Activated CD4-positive, alpha-beta memory T cell treated with anti-CD3 and anti-CD28 coated beads, Interleukin-2, amount 10 ng/mL, durations not matched to agents 7 days and 5 days (primary cell): ENCODE measurements around the gene UBE2H. TPM values are rescaled to one million over a fixed set of nuclear protein-coding genes. Genes with fewer than 3 reads are reported as not detected.

Experiments
- CTCF ChIA-PET: fragments of 350-600 bp; sonication (Branson Sonifier 250); formaldehyde crosslinking; loops from one replicate; lab custom pipeline; 2021; ENCODE audit warnings: antibody characterized with exemption, inconsistent platforms; lab: Charles Lee
- POLR2A ChIA-PET: fragments of 350-600 bp; sonication (Branson Sonifier 250); formaldehyde crosslinking; loops from one replicate; lab custom pipeline; 2021; ENCODE audit warnings: antibody characterized with exemption; lab: Charles Lee
- DNase-seq: peaks from one replicate; pipeline ENCODE4 v3.0.0-alpha.2; 2020
- H3K27ac Mint-ChIP-seq: one replicate; pipeline ENCODE4 v1.8.0; 2021; ENCODE audit warnings: mild to moderate bottlenecking, mixed read lengths
- H3K27me3 Mint-ChIP-seq: one replicate; pipeline ENCODE4 v1.8.0; 2021; ENCODE audit warnings: mixed read lengths
- H3K36me3 Mint-ChIP-seq: one replicate; pipeline ENCODE4 v1.8.0; 2021; ENCODE audit warnings: low read depth, mixed read lengths
- H3K4me1 Mint-ChIP-seq: one replicate; pipeline ENCODE4 v1.8.0; 2021; ENCODE audit warnings: mixed read lengths
- H3K4me3 Mint-ChIP-seq: one replicate; pipeline ENCODE4 v1.8.0; 2021; ENCODE audit warnings: mild to moderate bottlenecking, mixed read lengths
- H3K9me3 Mint-ChIP-seq: one replicate; pipeline ENCODE4 v1.8.0; 2021; ENCODE audit warnings: mixed read lengths
- total RNA-seq, 2 experiments: library from RNA; stranded (reverse); gene quantifications; one replicate each; pipeline ENCODE4 v1.2.3, GENCODE V29; 2021

The UBE2H gene
- total RNA-seq, 2 experiments from 2014 or later: 57.9 to 58.4 TPM

- POLR2A ChIA-PET: interaction anchor here (0.7 to 1.6 kb wide), 8 partner anchors 10 to 514 kb away, joined by 3 to 6 read pairs (median 4); partner anchors contain the start of genes STRIP2 and TMEM209
- Mint-ChIP-seq H3K4me3 (no peak overlapping the region), H3K27ac (no peak overlapping the region), H3K36me3 (peaks cover 20% of the 10 kb centered on the region), H3K9me3 (no peaks in the 10 kb centered on the region), H3K27me3 (no peaks in the 10 kb centered on the region), H3K4me1 (peaks cover 17% of the 10 kb centered on the region)
- no peak for DNase-seq
- CTCF ChIA-PET: interaction anchor here (1.5 to 2.3 kb wide), 3 partner anchors 63 to 123 kb away, joined by 6 to 9 read pairs (median 7); no protein-coding TSS in a partner anchor
These were observed 4.4 kb downstream of the UBE2H start for GRCh38 chr7:129948338-129948737.

GRCh38 chr7:129947701-129948100 lies 5.1 kb downstream of the UBE2H start:
- Mint-ChIP-seq H3K27ac (no peak overlapping the region), H3K4me1 (peaks cover 12% of the 10 kb centered on the region)
- CTCF ChIA-PET: interaction anchor here (2.3 kb wide), 1 partner anchor 123 kb away, joined by 6 read pairs; no protein-coding TSS in a partner anchor

GRCh38 chr7:129947049-129947448 lies 5.7 kb downstream of the UBE2H start:
- Mint-ChIP-seq H3K9me3 (no peaks in the 10 kb centered on the region), H3K27ac (no peak overlapping the region), H3K4me1 (peaks cover 11% of the 10 kb centered on the region), H3K27me3 (no peaks in the 10 kb centered on the region), H3K36me3 (peaks cover 22% of the 10 kb centered on the region), H3K4me3 (no peak overlapping the region)
- DNase-seq: no peak
- ChIA-PET POLR2A (no interaction called here), CTCF (no interaction called here)

More at GRCh38 chr7:129947701-129948100, 5.1 kb downstream of the UBE2H start:
- POLR2A ChIA-PET: interaction anchor here (1.6 kb wide), 1 partner anchor 11 kb away, joined by 6 read pairs; no protein-coding TSS in a partner anchor
- Mint-ChIP-seq H3K4me3 (no peak overlapping the region), H3K27me3 (no peaks in the 10 kb centered on the region), H3K36me3 (peaks cover 20% of the 10 kb centered on the region), H3K9me3 (no peaks in the 10 kb centered on the region)
- no peak for DNase-seq

- POLR2A ChIA-PET: no interaction called here
- Mint-ChIP-seq H3K4me3 (no peak overlapping the region), H3K9me3 (no peaks in the 10 kb centered on the region), H3K36me3 (peaks cover 24% of the 10 kb centered on the region), H3K27me3 (no peaks in the 10 kb centered on the region), H3K4me1 (peaks cover 7% of the 10 kb centered on the region), H3K27ac (no peak overlapping the region)
- CTCF ChIA-PET: no interaction called here
- no peak for DNase-seq
These were observed 6.5 kb downstream of the UBE2H start for GRCh38 chr7:129946282-129946681.

- H3K4me1 Mint-ChIP-seq: peaks cover 7% of the 10 kb centered on the region
- DNase-seq: no peak
- H3K4me3 Mint-ChIP-seq: no peak overlapping the region
- H3K36me3 Mint-ChIP-seq: peaks cover 31% of the 10 kb centered on the region
- no peak overlapping the region for H3K27ac Mint-ChIP-seq
- H3K9me3 Mint-ChIP-seq: no peaks in the 10 kb centered on the region
- H3K27me3 Mint-ChIP-seq: no peaks in the 10 kb centered on the region
- POLR2A ChIA-PET: interaction anchor here (1.4 kb wide), 1 partner anchor 8 kb away, joined by 4 read pairs; no protein-coding TSS in a partner anchor
- CTCF ChIA-PET: no interaction called here
These were observed 9.4 kb downstream of the UBE2H start for GRCh38 chr7:129943352-129943751.

GRCh38 chr7:129940329-129940728 lies 12.4 kb downstream of the UBE2H start:
- ChIA-PET CTCF (no interaction called here), POLR2A (no interaction called here)
- Mint-ChIP-seq H3K27ac (no peak overlapping the region), H3K36me3 (peaks cover 24% of the 10 kb centered on the region), H3K27me3 (no peaks in the 10 kb centered on the region), H3K4me3 (no peak overlapping the region), H3K9me3 (no peaks in the 10 kb centered on the region), H3K4me1 (peaks cover 4% of the 10 kb centered on the region)
- DNase-seq: no peak

GRCh38 chr7:129939881-129940280 lies 12.9 kb downstream of the UBE2H start:
- no peak overlapping the region for H3K27ac Mint-ChIP-seq
- no peak for DNase-seq
- ChIA-PET POLR2A (no interaction called here), CTCF (no interaction called here)
- H3K4me1 Mint-ChIP-seq: peaks cover 4% of the 10 kb centered on the region
- H3K4me3 Mint-ChIP-seq: no peak overlapping the region
- H3K9me3 Mint-ChIP-seq: no peaks in the 10 kb centered on the region
- peaks cover 20% of the 10 kb centered on the region for H3K36me3 Mint-ChIP-seq
- H3K27me3 Mint-ChIP-seq: no peaks in the 10 kb centered on the region

GRCh38 chr7:129933627-129934026 lies 19.1 kb downstream of the UBE2H start:
- ChIA-PET CTCF (no interaction called here), POLR2A (no interaction called here)
- H3K4me1 Mint-ChIP-seq: no peaks in the 10 kb centered on the region
- H3K9me3 Mint-ChIP-seq: no peaks in the 10 kb centered on the region
- no peak overlapping the region for H3K4me3 Mint-ChIP-seq
- H3K27ac Mint-ChIP-seq: no peak overlapping the region
- H3K36me3 Mint-ChIP-seq: peaks cover 4% of the 10 kb centered on the region
- DNase-seq: no peak
- no peaks in the 10 kb centered on the region for H3K27me3 Mint-ChIP-seq

- H3K27me3 Mint-ChIP-seq: no peaks in the 10 kb centered on the region
- H3K36me3 Mint-ChIP-seq: peaks cover 14% of the 10 kb centered on the region
- no peak overlapping the region for H3K4me3 Mint-ChIP-seq
- POLR2A ChIA-PET: no interaction called here
- no peak overlapping the region for H3K27ac Mint-ChIP-seq
- peaks cover 15% of the 10 kb centered on the region for H3K4me1 Mint-ChIP-seq
- H3K9me3 Mint-ChIP-seq: no peaks in the 10 kb centered on the region
- DNase-seq: no peak
- CTCF ChIA-PET: no interaction called here
These were observed 26.1 kb downstream of the UBE2H start for GRCh38 chr7:129926618-129927017.

- CTCF ChIA-PET: no interaction called here
- POLR2A ChIA-PET: no interaction called here
- no peak overlapping the region for H3K4me3 Mint-ChIP-seq
- H3K27ac Mint-ChIP-seq: no peak overlapping the region
- H3K27me3 Mint-ChIP-seq: no peaks in the 10 kb centered on the region
- H3K36me3 Mint-ChIP-seq: peaks cover 15% of the 10 kb centered on the region
- DNase-seq: no peak
- H3K4me1 Mint-ChIP-seq: peaks cover 15% of the 10 kb centered on the region
- no peaks in the 10 kb centered on the region for H3K9me3 Mint-ChIP-seq
These were observed 27.3 kb downstream of the UBE2H start for GRCh38 chr7:129925416-129926002.

- ChIA-PET CTCF (no interaction called here), POLR2A (no interaction called here)
- Mint-ChIP-seq H3K27ac (no peak overlapping the region), H3K4me1 (peaks cover 15% of the 10 kb centered on the region), H3K27me3 (no peaks in the 10 kb centered on the region), H3K9me3 (no peaks in the 10 kb centered on the region), H3K4me3 (no peak overlapping the region), H3K36me3 (peaks cover 18% of the 10 kb centered on the region)
- no peak for DNase-seq
These were observed 28.2 kb downstream of the UBE2H start for GRCh38 chr7:129924602-129925001.

- H3K4me3 Mint-ChIP-seq: no peak overlapping the region
These were observed 29.1 kb downstream of the UBE2H start for GRCh38 chr7:129923709-129924108.

GRCh38 chr7:129919492-129919891 lies 33.3 kb downstream of the UBE2H start:
- H3K27me3 Mint-ChIP-seq: no peaks in the 10 kb centered on the region
- ChIA-PET CTCF (interaction anchor here (0.5 to 1.9 kb wide), 2 partner anchors 16 to 19 kb away, joined by 3 to 6 read pairs; no protein-coding TSS in a partner anchor), POLR2A (no interaction called here)
- H3K36me3 Mint-ChIP-seq: peaks cover 21% of the 10 kb centered on the region
- no peak for DNase-seq
- H3K4me1 Mint-ChIP-seq: peaks cover 26% of the 10 kb centered on the region
- H3K4me3 Mint-ChIP-seq: no peak overlapping the region
- H3K27ac Mint-ChIP-seq: no peak overlapping the region
- H3K9me3 Mint-ChIP-seq: no peaks in the 10 kb centered on the region

More at GRCh38 chr7:129923709-129924108, 29.1 kb downstream of the UBE2H start:
- Mint-ChIP-seq H3K36me3 (peaks cover 19% of the 10 kb centered on the region), H3K27me3 (no peaks in the 10 kb centered on the region), H3K27ac (no peak overlapping the region), H3K4me1 (peaks cover 15% of the 10 kb centered on the region), H3K9me3 (no peaks in the 10 kb centered on the region)
- POLR2A ChIA-PET: no interaction called here
- no peak for DNase-seq
- CTCF ChIA-PET: no interaction called here

- H3K4me3 Mint-ChIP-seq: no peak overlapping the region
- H3K27me3 Mint-ChIP-seq: no peaks in the 10 kb centered on the region
- peaks cover 24% of the 10 kb centered on the region for H3K4me1 Mint-ChIP-seq
- peaks cover 21% of the 10 kb centered on the region for H3K36me3 Mint-ChIP-seq
- DNase-seq: no peak
- H3K9me3 Mint-ChIP-seq: no peaks in the 10 kb centered on the region
- ChIA-PET CTCF (interaction anchor here (1.9 kb wide), 1 partner anchor 15 kb away, joined by 6 read pairs; no protein-coding TSS in a partner anchor), POLR2A (no interaction called here)
- H3K27ac Mint-ChIP-seq: no peak overlapping the region
These were observed 33.8 kb downstream of the UBE2H start for GRCh38 chr7:129918922-129919321.
